Measurements from ENCODE around the gene CMPK2.
"Not testable (repeated sequence)": the region's sequence is repeated elsewhere in the genome, so short reads cannot be mapped to it uniquely, and the experiment has no call there.

Gene CMPK2

GRCh38 chr2:6880200-6880733, 14.6 kb upstream of the CMPK2 start:
- peak; percentile 50 for DNase-seq

- DNase-seq = no peak
These were observed 13.3 kb upstream of the CMPK2 start for GRCh38 chr2:6879011-6879410.

- DNase-seq = no peak
These were observed 12.8 kb upstream of the CMPK2 start for GRCh38 chr2:6878549-6878948.

GRCh38 chr2:6877402-6878304, 11.9 kb upstream of the CMPK2 start, which contains the start of gene RSAD2:
Gene RSAD2 (plus strand): TSS chr2:6877777. CDS start chr2:6877801, 24 bp downstream.
- DNase-seq = peak; percentile 64

- DNase-seq = no peak
These were observed 10.6 kb upstream of the CMPK2 start for GRCh38 chr2:6876309-6876708.

- no peak for DNase-seq
These were observed 8.3 kb upstream of the CMPK2 start for GRCh38 chr2:6874032-6874431.

GRCh38 chr2:6872394-6872793, 6.7 kb upstream of the CMPK2 start:
- no peak for DNase-seq

GRCh38 chr2:6866982-6867381, 1.3 kb upstream of the CMPK2 start:
- DNase-seq = no peak

- peak; percentile 46 for DNase-seq
These were observed 566 bp upstream of the CMPK2 start for GRCh38 chr2:6866275-6866671.

- no peak for DNase-seq
These were observed 773 bp downstream of the CMPK2 start for GRCh38 chr2:6864923-6865345.

- DNase-seq = no peak
These were observed 1.4 kb downstream of the CMPK2 start for GRCh38 chr2:6864231-6864754.

- no peak for DNase-seq
These were observed 1.9 kb downstream of the CMPK2 start for GRCh38 chr2:6863792-6864191.

GRCh38 chr2:6860296-6860695, 5.4 kb downstream of the CMPK2 start:
- DNase-seq = no peak

- DNase-seq = not testable (repeated sequence)
These were observed 7.2 kb downstream of the CMPK2 start for GRCh38 chr2:6858466-6859027.

GRCh38 chr2:6856548-6856920, 9.2 kb downstream of the CMPK2 start:
- DNase-seq = no peak

- DNase-seq = no peak
These were observed 9.7 kb downstream of the CMPK2 start for GRCh38 chr2:6855860-6856547.

- no peak for DNase-seq
These were observed 11.3 kb downstream of the CMPK2 start for GRCh38 chr2:6854416-6854815.

- DNase-seq = no peak
These were observed 13.5 kb downstream of the CMPK2 start for GRCh38 chr2:6852195-6852594.

- DNase-seq = no peak
These were observed 18.6 kb downstream of the CMPK2 start for GRCh38 chr2:6846967-6847681.

GRCh38 chr2:6846540-6846939, 19.2 kb downstream of the CMPK2 start:
- DNase-seq = no peak

- DNase-seq = no peak
These were observed 19.8 kb downstream of the CMPK2 start for GRCh38 chr2:6845903-6846302.

GRCh38 chr2:6845312-6845711, 20.4 kb downstream of the CMPK2 start:
- peak; percentile 18 for DNase-seq
